Gastrocnemius medialis (tissue), 4 donors: ENCODE data around the gene FYB2. TPM values are rescaled to one million over a fixed set of nuclear protein-coding genes. Genes with fewer than 3 reads are reported as not detected.

ENCODE experiments used
- ATAC-seq, 2 donors: fragments of 150-250 bp; one replicate each; pipeline ENCODE4 v1.9.1; 2016
- DNase-seq, 2 donors: peaks; one replicate each; pipeline ENCODE4 v3.0.0-alpha.2; 2019
- H3K27ac ChIP-seq, 4 donors: fragments of 200-600 bp; sonication (generic); 1 replicate in 1 of 4; 2 replicates in 3 of 4; pipeline ENCODE4 v1.5.1; 2016 to 2018; ENCODE audit warnings: mild to moderate bottlenecking in 2 of 4, moderate library complexity in 1 of 4
- H3K27me3 ChIP-seq, 3 donors: fragments of 200-600 bp; sonication (generic) in 2 of 3; 1 replicate in 1 of 3; 2 replicates in 2 of 3; pipeline versions ENCODE4 v1.5.1 to v1.6.0; 2016 to 2019; ENCODE audit warnings: mild to moderate bottlenecking in 1 of 3, moderate library complexity in 1 of 3
- H3K36me3 ChIP-seq, 2 donors: fragments of 200-600 bp; sonication (generic) in 1 of 2; one replicate each; pipeline ENCODE4 v1.5.1; 2017 to 2018
- H3K4me1 ChIP-seq, 2 donors: fragments of 200-600 bp; sonication (generic) in 1 of 2; one replicate each; pipeline ENCODE4 v1.5.1; 2016 to 2017; ENCODE audit warnings: mild to moderate bottlenecking in 2 of 2
- H3K4me3 ChIP-seq, 4 donors: fragments of 200-600 bp; sonication (generic) in 3 of 4; 1 replicate in 1 of 4; 2 replicates in 3 of 4; pipeline ENCODE4 v1.5.1; 2016 to 2019; ENCODE audit warnings: mild to moderate bottlenecking in 2 of 4
- H3K9me3 ChIP-seq, 3 donors: fragments of 200-600 bp; sonication (generic) in 2 of 3; 1 replicate in 1 of 3; 2 replicates in 2 of 3; pipeline ENCODE4 v1.5.1; 2016 to 2019
- POLR2A ChIP-seq, 2 donors: fragments of 450-650 bp; IDR thresholded peaks; one replicate each; pipeline ENCODE4 v1.6.1; 2017; ENCODE audit warnings: antibody characterized with exemption in 2 of 2, mild to moderate bottlenecking in 2 of 2, moderate library complexity in 2 of 2
- in situ Hi-C, 4 donors: fragments of 200-750 bp; cut with MboI; loops; one replicate each; pipeline versions ENCODE4 v1.15.0 to v1.8.0; 2017; ENCODE audit warnings: low sequenced_read_pairs in 4 of 4
- intact Hi-C: fragments of 100-400 bp; cut with DNase I; formaldehyde crosslinking; loops from one replicate; pipeline ENCODE4 v1.15.1; 2023; ENCODE audit warnings: low total_unique reads
- total RNA-seq, 4 donors: library from RNA; depleted of rRNA; stranded (reverse); fragments of >200 nt; gene quantifications; one replicate each; pipeline versions ENCODE4 v1.1.0 to v1.2.3, GENCODE V29; 2016
- TF ChIP-seq, protein P1 (sequence below), 5 experiments: fragments of 450-650 bp in 3 of 5; fragments of 200-600 bp in 2 of 5; sonication (generic) in 2 of 5; IDR thresholded peaks in 4 of 5; conservative IDR thresholded peaks in 1 of 5; 1 replicate in 4 of 5; 2 replicates in 1 of 5; pipeline ENCODE4 v1.5.1; 2016 to 2019; ENCODE audit warnings: antibody characterized with exemption in 5 of 5, mild to moderate bottlenecking in 3 of 5, moderate library complexity in 3 of 5

The FYB2 gene
- total RNA-seq, 4 donors from 2014 or later: 1.0 to 14.2 (median 1.7) TPM

DNA sequence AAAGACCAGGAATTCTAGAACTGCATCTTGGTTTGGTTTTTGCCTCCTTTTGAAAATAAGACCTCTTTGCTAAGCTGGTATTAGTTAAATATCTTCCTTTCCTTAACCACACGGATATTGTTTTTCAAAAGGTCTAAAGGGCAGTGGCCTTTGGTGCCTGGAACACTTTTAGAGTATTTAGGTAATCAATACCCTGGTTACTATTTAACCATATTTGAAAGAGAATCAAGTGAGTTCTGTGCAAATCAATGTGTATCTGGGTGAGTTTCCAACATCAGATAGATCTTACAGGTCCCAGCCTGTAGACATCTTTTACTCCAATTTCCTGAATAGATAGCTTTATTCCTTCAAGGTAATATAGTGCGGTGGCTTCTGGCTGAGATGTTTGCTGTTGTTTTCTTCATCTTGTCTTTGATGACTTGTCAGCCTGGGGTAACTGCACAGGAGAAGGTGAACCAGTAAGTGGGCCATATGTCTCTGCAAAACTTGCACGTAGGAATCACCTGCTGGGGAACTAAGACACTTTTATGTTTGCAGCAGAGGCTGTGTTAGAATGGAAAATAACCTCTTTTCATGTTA, 35.4 kb upstream of the FYB2 start, which contains the start of gene C8A:
Gene C8A, plus strand, starts transcription at position 277 of the 579 bp plus-strand sequence. Its CDS starts 105 bp downstream, at position 382.
- DNase-seq (no peak), ATAC-seq (no peak)
- H3K4me1 ChIP-seq: no peaks in the 10 kb centered on the region
- intact Hi-C loops: no loop called here
- TF ChIP-seq POLR2A (IDR thresholded peaks at IDR 0.05): no peak
- TF ChIP-seq, protein P1, sequence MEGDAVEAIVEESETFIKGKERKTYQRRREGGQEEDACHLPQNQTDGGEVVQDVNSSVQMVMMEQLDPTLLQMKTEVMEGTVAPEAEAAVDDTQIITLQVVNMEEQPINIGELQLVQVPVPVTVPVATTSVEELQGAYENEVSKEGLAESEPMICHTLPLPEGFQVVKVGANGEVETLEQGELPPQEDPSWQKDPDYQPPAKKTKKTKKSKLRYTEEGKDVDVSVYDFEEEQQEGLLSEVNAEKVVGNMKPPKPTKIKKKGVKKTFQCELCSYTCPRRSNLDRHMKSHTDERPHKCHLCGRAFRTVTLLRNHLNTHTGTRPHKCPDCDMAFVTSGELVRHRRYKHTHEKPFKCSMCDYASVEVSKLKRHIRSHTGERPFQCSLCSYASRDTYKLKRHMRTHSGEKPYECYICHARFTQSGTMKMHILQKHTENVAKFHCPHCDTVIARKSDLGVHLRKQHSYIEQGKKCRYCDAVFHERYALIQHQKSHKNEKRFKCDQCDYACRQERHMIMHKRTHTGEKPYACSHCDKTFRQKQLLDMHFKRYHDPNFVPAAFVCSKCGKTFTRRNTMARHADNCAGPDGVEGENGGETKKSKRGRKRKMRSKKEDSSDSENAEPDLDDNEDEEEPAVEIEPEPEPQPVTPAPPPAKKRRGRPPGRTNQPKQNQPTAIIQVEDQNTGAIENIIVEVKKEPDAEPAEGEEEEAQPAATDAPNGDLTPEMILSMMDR (IDR thresholded peaks at IDR 0.05 in 4 of 5, conservative IDR thresholded peaks at IDR 0.05 in 1 of 5): no peak
- no peak within 1 kb of the TSS for H3K27ac ChIP-seq
- no peaks in the 10 kb centered on the region for H3K36me3 ChIP-seq
- in situ Hi-C loops: no loop called here
- no peaks in the 10 kb centered on the region for H3K9me3 ChIP-seq
- H3K27me3 ChIP-seq: no peaks in the 10 kb centered on the region
- no peak within 1 kb of the TSS for H3K4me3 ChIP-seq

DNA sequence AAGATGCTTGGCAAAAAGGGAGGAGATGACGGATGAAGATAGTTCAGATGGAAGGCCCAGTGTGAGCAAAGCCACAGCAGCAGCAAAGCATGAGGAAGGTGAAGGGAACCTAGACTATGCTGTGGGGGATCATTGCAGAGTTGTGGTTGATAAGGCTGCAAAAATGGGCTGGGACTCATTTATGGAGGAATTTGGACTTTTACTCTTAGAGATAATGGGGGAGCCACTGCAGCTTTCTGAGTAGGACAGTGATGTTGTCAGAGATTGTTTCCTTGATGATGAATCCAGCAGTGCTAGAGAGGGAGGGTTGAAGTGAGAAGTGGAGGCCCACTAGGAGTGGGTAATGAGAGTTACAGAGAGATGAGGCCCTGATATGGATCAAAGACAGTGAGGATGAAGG, 33.3 kb upstream of the FYB2 start:
- DNase-seq: no peak
- no peaks in the 10 kb centered on the region for H3K9me3 ChIP-seq
- intact Hi-C loops (no loop called here), in situ Hi-C loops (no loop called here)
- H3K27ac ChIP-seq: no peak overlapping the region
- TF ChIP-seq, protein P1 (IDR thresholded peaks at IDR 0.05 in 4 of 5, conservative IDR thresholded peaks at IDR 0.05 in 1 of 5): no peak
- no peak for TF ChIP-seq POLR2A (IDR thresholded peaks at IDR 0.05)
- no peaks in the 10 kb centered on the region for H3K4me1 ChIP-seq
- H3K27me3 ChIP-seq: no peaks in the 10 kb centered on the region
- no peak overlapping the region for H3K4me3 ChIP-seq
- no peaks in the 10 kb centered on the region for H3K36me3 ChIP-seq
- no peak for ATAC-seq

DNA sequence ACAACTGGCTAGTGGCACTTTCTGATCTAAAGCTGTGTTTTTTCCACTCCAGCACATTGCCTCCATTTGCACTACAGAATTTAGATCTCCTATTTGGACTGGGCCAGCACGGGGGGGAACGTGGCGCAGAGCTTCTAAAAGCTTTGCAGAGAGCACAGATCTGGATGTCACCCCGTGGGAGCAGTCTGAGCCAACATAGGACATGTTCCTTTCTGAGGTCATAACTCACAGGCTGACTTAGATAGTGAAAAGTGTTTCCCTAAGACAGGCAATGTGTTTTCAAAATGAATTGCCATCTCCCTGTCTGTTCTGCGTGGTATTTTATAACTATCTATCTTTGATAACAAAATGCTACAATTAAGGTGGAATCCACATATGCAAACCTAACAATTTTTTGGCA, 31.7 kb upstream of the FYB2 start:
- in situ Hi-C loops: no loop called here

DNA sequence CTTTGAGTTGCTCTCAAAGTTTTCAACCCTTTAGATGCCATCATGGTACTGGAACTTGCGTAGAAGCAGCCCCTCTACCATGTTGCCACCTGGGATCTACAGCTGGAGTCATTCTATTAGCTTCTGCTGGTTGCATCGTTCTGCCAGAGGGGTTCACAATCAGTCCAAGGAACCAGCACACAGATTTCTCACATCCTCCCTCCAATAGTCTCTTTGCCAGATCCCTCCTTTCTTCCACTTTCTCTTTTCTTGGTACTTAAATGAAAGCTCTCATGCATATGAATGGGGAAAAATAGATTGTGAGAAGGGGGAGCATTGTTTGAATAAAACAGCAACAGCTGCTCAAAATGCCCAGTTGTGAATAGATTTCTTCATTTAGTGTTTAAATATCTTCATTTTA, 31.2 kb upstream of the FYB2 start:
- H3K4me3 ChIP-seq: no peak overlapping the region
- in situ Hi-C loops (no loop called here), intact Hi-C loops (no loop called here)
- no peaks in the 10 kb centered on the region for H3K27me3 ChIP-seq
- no peaks in the 10 kb centered on the region for H3K36me3 ChIP-seq
- H3K9me3 ChIP-seq: no peaks in the 10 kb centered on the region
- no peaks in the 10 kb centered on the region for H3K4me1 ChIP-seq
- no peak for DNase-seq
- no peak for ATAC-seq
- H3K27ac ChIP-seq: no peak overlapping the region
- TF ChIP-seq, protein P1 (IDR thresholded peaks at IDR 0.05 in 4 of 5, conservative IDR thresholded peaks at IDR 0.05 in 1 of 5): no peak

More for the DNA sequence above, 31.7 kb upstream of the FYB2 start:
- H3K9me3 ChIP-seq: no peaks in the 10 kb centered on the region
- H3K27me3 ChIP-seq: no peaks in the 10 kb centered on the region
- no peaks in the 10 kb centered on the region for H3K36me3 ChIP-seq
- no peak overlapping the region for H3K4me3 ChIP-seq
- intact Hi-C loops: no loop called here
- H3K27ac ChIP-seq: no peak overlapping the region
- DNase-seq: no peak
- TF ChIP-seq, protein P1 (IDR thresholded peaks at IDR 0.05 in 4 of 5, conservative IDR thresholded peaks at IDR 0.05 in 1 of 5): no peak
- no peak for ATAC-seq
- H3K4me1 ChIP-seq: no peaks in the 10 kb centered on the region

DNA sequence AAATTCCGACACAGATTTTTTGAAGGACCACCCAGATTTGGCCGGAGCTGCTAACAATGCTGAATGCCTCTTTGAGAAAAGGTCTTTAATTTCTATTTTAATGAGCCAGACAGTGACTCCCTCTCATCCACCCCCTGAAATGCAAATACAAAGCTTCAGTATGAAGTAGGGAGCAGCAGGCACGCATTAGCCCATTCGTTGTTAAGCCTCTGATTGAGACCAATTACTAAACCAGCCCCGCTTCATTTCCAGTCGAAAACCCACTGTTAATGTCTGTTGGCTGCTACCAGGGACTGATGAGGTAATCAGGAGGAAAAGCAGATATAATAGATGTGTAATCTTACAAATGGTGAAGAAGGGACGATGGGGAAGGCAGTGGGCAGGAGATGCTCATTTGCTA, 30.5 kb upstream of the FYB2 start:
- H3K4me3 ChIP-seq: no peak overlapping the region
- DNase-seq: no peak
- no peak overlapping the region for H3K27ac ChIP-seq
- no peak for ATAC-seq
- no peak for TF ChIP-seq POLR2A (IDR thresholded peaks at IDR 0.05)
- TF ChIP-seq, protein P1 (IDR thresholded peaks at IDR 0.05 in 4 of 5, conservative IDR thresholded peaks at IDR 0.05 in 1 of 5): no peak
- in situ Hi-C loops: loop anchor here (25.0 kb wide), 3 partner anchors 213 to 1313 kb away; no protein-coding TSS in a partner anchor
- intact Hi-C loops: no loop called here
- H3K4me1 ChIP-seq: no peaks in the 10 kb centered on the region
- no peaks in the 10 kb centered on the region for H3K27me3 ChIP-seq
- no peaks in the 10 kb centered on the region for H3K9me3 ChIP-seq
- no peaks in the 10 kb centered on the region for H3K36me3 ChIP-seq
